Measurements from ENCODE around the gene GPSM1. TPM values are rescaled to one million over a fixed set of nuclear protein-coding genes. Genes with fewer than 3 reads are reported as not detected.

GPSM1 gene
- total and polyA plus RNA-seq, 8 donors: 3.5 to 17.4 (median 12.1) TPM

DNA sequence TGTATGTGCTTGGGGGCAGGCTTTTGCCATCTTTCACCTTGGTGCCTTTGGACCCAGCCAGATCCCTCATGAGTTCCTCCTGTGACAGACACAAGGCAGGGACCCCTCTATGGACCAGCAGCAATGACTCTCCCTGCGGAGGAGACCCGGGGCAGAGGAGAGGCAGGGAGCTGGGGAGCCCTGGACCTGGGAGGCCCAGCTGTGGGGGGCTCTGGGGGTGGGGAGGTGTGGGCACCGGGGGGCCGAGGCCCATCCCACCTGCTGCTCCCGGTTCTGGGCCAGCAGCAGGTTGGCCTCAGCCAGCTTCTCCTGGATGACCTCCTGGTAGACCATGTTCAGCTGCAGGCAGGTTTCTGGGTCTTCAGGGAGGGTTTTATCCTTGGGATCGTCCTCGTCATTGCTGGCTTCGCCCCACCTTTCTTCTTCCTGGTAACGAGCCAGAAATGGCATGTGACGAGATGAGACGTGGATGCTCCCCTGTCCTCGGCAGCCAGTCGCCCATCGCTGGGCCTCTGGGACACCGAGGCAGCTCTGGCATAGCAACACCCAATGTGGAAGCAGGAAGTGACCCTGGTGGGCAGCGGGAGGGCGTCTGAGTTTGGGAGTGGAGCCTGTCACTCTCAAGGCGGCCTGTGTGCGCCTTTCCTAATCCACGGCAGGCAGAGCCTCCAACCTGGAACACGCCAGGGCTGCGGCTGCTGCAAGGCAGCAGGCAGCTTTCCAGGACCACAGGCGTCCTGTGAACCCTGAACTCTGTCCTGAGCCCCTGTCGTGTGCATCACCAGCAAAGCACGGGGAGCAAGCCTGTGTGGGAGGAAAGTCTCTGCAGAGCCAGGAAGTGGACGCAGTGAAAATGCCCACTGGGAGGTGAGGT lies 68.2 kb downstream of the GPSM1 start:
- TF ChIP-seq, protein P1, sequence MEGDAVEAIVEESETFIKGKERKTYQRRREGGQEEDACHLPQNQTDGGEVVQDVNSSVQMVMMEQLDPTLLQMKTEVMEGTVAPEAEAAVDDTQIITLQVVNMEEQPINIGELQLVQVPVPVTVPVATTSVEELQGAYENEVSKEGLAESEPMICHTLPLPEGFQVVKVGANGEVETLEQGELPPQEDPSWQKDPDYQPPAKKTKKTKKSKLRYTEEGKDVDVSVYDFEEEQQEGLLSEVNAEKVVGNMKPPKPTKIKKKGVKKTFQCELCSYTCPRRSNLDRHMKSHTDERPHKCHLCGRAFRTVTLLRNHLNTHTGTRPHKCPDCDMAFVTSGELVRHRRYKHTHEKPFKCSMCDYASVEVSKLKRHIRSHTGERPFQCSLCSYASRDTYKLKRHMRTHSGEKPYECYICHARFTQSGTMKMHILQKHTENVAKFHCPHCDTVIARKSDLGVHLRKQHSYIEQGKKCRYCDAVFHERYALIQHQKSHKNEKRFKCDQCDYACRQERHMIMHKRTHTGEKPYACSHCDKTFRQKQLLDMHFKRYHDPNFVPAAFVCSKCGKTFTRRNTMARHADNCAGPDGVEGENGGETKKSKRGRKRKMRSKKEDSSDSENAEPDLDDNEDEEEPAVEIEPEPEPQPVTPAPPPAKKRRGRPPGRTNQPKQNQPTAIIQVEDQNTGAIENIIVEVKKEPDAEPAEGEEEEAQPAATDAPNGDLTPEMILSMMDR (IDR thresholded peaks at IDR 0.05): no peak
- TF ChIP-seq EP300 (IDR thresholded peaks at IDR 0.05) (no peak), POLR2A (IDR thresholded peaks at IDR 0.05) (no peak), POLR2AphosphoS5 (IDR thresholded peaks at IDR 0.05) (no peak)
- no peaks in the 10 kb centered on the region for H3K27me3 ChIP-seq
- H3K27ac ChIP-seq: no peak overlapping the region
- H3K4me3 ChIP-seq: no peak overlapping the region
- peaks cover 11 to 27% (median 24%) of the 10 kb centered on the region in 4 donors for H3K4me1 ChIP-seq
- no peaks in the 10 kb centered on the region for H3K9me3 ChIP-seq
- 84 to 93% (median 89%) methylated on average over 10 to 26 of the region's 26 CpGs for WGBS, 5 donors
- intact Hi-C loops (cut with DNase I; ENCODE audit: low total_unique reads): no loop called here
- no peak for DNase-seq
- H3K36me3 ChIP-seq: peaks cover 53 to 82% (median 74%) of the 10 kb centered on the region in 4 donors

DNA sequence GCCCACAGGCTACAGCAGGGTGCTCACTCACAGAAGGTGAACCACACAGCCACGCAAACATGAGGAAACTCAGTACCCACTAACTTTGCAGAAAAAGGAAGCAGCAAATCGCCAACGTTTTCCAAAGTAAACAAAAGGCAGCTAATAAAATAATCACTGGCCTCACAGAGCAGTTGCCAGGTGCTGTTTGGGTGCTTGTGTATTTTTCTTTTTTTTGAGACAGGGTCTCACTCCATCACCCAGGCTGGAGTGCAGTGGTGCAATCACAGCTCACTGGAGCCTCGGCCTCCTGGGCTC lies 68.8 kb downstream of the GPSM1 start:
- Histone ChIP-seq H3K27ac (no peak overlapping the region), H3K36me3 (peaks cover 53 to 76% (median 68%) of the 10 kb centered on the region in 4 donors), H3K27me3 (no peaks in the 10 kb centered on the region), H3K4me3 (no peak overlapping the region), H3K4me1 (peaks cover 12 to 31% (median 26%) of the 10 kb centered on the region in 4 donors), H3K9me3 (no peaks in the 10 kb centered on the region)
- TF ChIP-seq POLR2A (IDR thresholded peaks at IDR 0.05) (no peak), POLR2AphosphoS5 (IDR thresholded peaks at IDR 0.05) (no peak), EP300 (IDR thresholded peaks at IDR 0.05) (no peak)
- TF ChIP-seq, protein P1 (IDR thresholded peaks at IDR 0.05): no peak
- DNase-seq: no peak
- 48 to 64% (median 59%) methylated on average over 4 of the region's 4 CpGs for WGBS, 5 donors
- intact Hi-C loops (cut with DNase I; ENCODE audit: low total_unique reads): no loop called here

DNA sequence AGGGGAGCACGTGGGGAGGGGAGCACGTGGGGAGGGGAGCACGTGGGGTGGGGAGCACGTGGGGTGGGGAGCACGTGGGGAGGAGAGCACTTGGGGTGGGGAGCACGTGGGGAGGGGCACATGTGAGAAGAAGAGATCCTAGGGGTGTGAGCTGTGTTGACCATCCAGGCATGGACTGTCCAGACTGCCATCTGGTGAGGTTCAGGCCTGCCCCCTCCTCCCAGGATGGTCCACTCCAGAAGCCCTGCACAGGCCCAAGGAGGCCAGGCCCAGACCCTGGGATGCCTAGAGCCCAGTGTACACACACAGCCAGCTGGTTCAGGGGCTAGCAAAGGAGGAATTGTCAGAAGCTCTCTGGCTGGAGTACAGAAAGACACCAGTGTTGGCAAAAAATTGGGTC lies 70.3 kb downstream of the GPSM1 start:
- Histone ChIP-seq H3K27me3 (no peaks in the 10 kb centered on the region), H3K36me3 (peaks cover 44 to 76% (median 65%) of the 10 kb centered on the region in 4 donors), H3K4me3 (no peak overlapping the region), H3K9me3 (no peaks in the 10 kb centered on the region), H3K27ac (no peak overlapping the region), H3K4me1 (peaks cover 12 to 31% (median 26%) of the 10 kb centered on the region in 4 donors)
- DNase-seq: no peak
- no peak for TF ChIP-seq EP300 (IDR thresholded peaks at IDR 0.05)
- no peak for TF ChIP-seq POLR2AphosphoS5 (IDR thresholded peaks at IDR 0.05)
- TF ChIP-seq POLR2A (IDR thresholded peaks at IDR 0.05): no peak
- TF ChIP-seq, protein P1 (IDR thresholded peaks at IDR 0.05): no peak
- intact Hi-C loops (cut with DNase I; ENCODE audit: low total_unique reads): no loop called here
- WGBS, 5 donors: 60 to 83% (median 81%) methylated on average over 1 to 6 of the region's 6 CpGs; no CpG with 5 or more reads in 1 of the 5 donors

DNA sequence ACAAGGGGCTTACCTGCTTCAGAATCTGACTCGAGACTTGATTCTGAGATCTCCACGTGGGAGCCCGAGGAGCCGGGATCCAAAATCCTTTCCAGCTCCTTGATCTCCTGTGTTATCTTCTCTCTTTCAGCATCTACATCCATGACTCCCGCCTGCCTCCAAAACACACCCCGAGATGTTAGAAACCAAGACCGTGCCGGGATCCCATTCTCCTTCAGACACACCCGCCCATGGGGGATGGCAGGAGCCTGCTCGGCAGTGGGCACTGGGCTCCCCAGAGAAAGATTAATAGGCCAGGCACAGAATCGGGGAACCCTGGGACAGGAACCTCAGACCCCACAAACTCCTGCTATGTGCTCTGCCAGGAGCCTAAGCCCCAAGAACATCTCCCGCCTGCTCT lies 70.9 kb downstream of the GPSM1 start:
- TF ChIP-seq, protein P1 (IDR thresholded peaks at IDR 0.05): no peak
- TF ChIP-seq POLR2AphosphoS5 (IDR thresholded peaks at IDR 0.05) (no peak), EP300 (IDR thresholded peaks at IDR 0.05) (no peak), POLR2A (IDR thresholded peaks at IDR 0.05) (no peak)
- DNase-seq: no peak
- Histone ChIP-seq H3K4me3 (peak overlapping the region in 1 of 4 donors; percentile 98), H3K27me3 (no peaks in the 10 kb centered on the region), H3K36me3 (peaks cover 39 to 73% (median 60%) of the 10 kb centered on the region in 4 donors), H3K4me1 (peaks cover 12 to 31% (median 26%) of the 10 kb centered on the region in 4 donors), H3K27ac (no peak overlapping the region), H3K9me3 (no peaks in the 10 kb centered on the region)
- intact Hi-C loops (cut with DNase I; ENCODE audit: low total_unique reads): no loop called here
- 94 to 97% (median 94%) methylated on average over 12 of the region's 12 CpGs for WGBS, 5 donors
